GM19238 (cell line): ENCODE results near the gene NEU4.

Experiments
- DNase-seq: peaks from one replicate; pipeline ENCODE4 v3.0.0; 2011; ENCODE audit warnings: low spot score; ENCODE audit not compliant: insufficient read length

Gene NEU4

GRCh38 chr2:241851325-241852115 is 42.5 kb downstream of the NEU4 start:
- DNase-seq: no peak

- DNase-seq: no peak
Measured at GRCh38 chr2:241852116-241852980, 43.4 kb downstream of the NEU4 start.

- no peak for DNase-seq
Measured at GRCh38 chr2:241852981-241853631, 44.1 kb downstream of the NEU4 start.

GRCh38 chr2:241853651-241854341 is 44.8 kb downstream of the NEU4 start:
- DNase-seq: no peak

GRCh38 chr2:241854342-241855244 is 45.6 kb downstream of the NEU4 start:
- DNase-seq: no peak

- DNase-seq: no peak
Measured at GRCh38 chr2:241855245-241855887, 46.4 kb downstream of the NEU4 start.

- DNase-seq: no peak
Measured at GRCh38 chr2:241855888-241856422, 47.0 kb downstream of the NEU4 start.

- DNase-seq: no peak
Measured at GRCh38 chr2:241857041-241857541, 48.1 kb downstream of the NEU4 start.

GRCh38 chr2:241857572-241858121 is 48.7 kb downstream of the NEU4 start:
- no peak for DNase-seq

GRCh38 chr2:241858206-241859016 is 49.4 kb downstream of the NEU4 start, which contains the start of gene PDCD1:
Gene PDCD1, minus strand, starts transcription at chr2:241858894. Its CDS starts 56 bp downstream, at chr2:241858838.
- peak; percentile 76 for DNase-seq

GRCh38 chr2:241859017-241859435 is 50.0 kb downstream of the NEU4 start:
- DNase-seq: no peak

- DNase-seq: peak; percentile 74
Measured at GRCh38 chr2:241859436-241860183, 50.6 kb downstream of the NEU4 start.

GRCh38 chr2:241860184-241861078 is 51.4 kb downstream of the NEU4 start:
- DNase-seq: no peak

GRCh38 chr2:241861264-241861663 is 52.3 kb downstream of the NEU4 start:
- no peak for DNase-seq

- no peak for DNase-seq
Measured at GRCh38 chr2:241862093-241862492, 53.1 kb downstream of the NEU4 start.
